HG02943 (cell line): ENCODE measurements around the gene CELF1.

Experiments
- ATAC-seq: cut with Tn5 transposase; IDR thresholded peaks from one replicate; pipeline ENCODE4 v1.9.1; 2021; ENCODE audit warnings: mild to moderate bottlenecking, low read depth, moderate library complexity; ENCODE audit not compliant: unreplicated experiment

The CELF1 gene

GRCh38 chr11:47552566-47553405 is at the start of gene CELF1:
TSS of gene CELF1 (minus strand) at chr11:47553132. CDS start at chr11:47499523, 53,609 bp downstream.
- ATAC-seq, result peak; percentile 77

GRCh38 chr11:47599902-47600301 is 47.0 kb upstream of the CELF1 start:
- ATAC-seq, result no peak

- no peak for ATAC-seq
These were observed 43.0 kb upstream of the CELF1 start for GRCh38 chr11:47595967-47596366.

GRCh38 chr11:47595029-47595428 is 42.1 kb upstream of the CELF1 start:
- ATAC-seq, result no peak

DNA sequence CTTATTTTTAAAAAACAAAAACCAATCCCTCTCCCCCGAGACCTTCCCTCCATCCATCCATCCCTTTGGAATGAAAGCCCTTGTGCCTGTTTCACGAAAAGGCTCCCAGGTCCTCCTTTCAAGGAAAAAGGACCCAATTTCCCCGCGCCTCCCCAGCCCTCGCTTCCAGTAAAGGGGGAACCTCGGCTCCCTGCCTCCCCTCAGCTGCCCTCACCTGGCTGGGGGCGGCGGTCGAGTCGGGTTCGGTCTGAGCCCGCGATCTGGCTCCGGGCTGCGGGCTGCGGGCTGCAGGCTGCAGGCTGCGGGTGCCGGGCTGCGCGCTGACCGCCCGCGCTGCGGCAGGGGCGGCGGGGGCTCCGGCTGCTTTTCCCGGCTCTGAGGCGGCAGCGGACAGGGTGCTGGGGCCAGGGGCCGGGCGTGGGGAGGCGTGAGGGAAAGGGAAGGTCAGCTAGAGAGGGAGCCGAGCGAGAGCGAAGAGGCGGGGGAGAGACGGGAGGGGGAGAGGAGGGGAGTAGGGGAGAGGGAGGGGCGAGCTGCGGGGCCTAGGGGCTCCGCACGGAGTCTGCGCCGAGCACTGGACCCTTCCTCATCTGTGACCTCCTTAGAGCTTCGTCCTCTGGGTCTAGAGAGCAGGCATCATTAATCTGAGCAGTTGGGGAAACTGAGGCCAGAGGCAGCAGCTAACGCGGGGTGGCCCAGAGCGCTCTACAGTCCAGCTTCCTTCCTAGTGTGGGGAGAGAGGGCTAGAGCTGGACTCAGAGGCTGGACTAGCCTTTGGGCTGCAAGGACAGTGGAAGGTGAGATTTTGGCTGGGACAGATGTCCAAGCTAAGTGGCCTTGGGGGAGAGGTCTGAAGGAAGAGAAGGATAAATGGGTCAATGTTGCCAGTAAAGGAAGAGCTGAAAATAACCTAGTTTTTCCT is 41.3 kb upstream of the CELF1 start, which contains the start of gene C1QTNF4:
C1QTNF4 (minus strand) TSS at position 478 of the 922 bp plus-strand sequence. CDS start 3,601 bp downstream, outside the sequence.
- no peak for ATAC-seq

GRCh38 chr11:47593492-47593933 is 40.6 kb upstream of the CELF1 start:
- ATAC-seq, result no peak

GRCh38 chr11:47592970-47593369 is 40.0 kb upstream of the CELF1 start:
- no peak for ATAC-seq

- no peak for ATAC-seq
These were observed 39.3 kb upstream of the CELF1 start for GRCh38 chr11:47592251-47592650.

GRCh38 chr11:47591764-47592163 is 38.8 kb upstream of the CELF1 start:
- no peak for ATAC-seq

GRCh38 chr11:47589977-47590861 is 37.3 kb upstream of the CELF1 start:
- no peak for ATAC-seq

GRCh38 chr11:47589584-47589976 is 36.6 kb upstream of the CELF1 start:
- no peak for ATAC-seq

GRCh38 chr11:47589118-47589517 is 36.2 kb upstream of the CELF1 start:
- no peak for ATAC-seq

DNA sequence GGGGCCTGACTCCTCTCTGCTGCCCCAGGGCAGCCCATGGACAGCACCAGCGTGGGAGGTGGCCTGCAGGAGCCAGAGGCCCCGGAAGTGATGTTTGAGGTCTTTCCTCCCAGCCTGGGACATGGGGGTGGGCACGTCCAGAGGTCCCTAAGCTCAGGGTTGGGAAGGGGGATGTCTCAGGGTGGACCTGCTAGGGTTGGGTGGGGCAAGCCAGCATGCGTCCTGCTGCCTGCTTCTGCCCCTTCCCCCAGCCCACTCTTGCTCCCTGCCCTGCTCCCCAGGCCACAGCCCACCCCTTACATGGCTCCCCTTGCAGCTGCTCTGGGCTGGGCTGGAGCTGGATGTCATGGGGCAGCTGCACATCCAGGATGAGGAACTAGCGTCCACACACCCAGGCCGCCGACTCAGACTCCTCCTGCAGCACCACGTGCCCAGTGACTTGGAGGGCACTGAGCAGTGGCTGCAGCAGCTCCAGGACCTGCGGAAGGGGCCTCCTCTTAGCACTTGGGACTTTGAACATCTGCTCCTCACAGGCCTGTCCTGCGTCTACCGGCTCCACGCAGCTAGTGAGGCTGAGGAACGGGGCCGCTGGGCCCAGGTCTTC is 34.9 kb upstream of the CELF1 start:
- ATAC-seq, result no peak

DNA sequence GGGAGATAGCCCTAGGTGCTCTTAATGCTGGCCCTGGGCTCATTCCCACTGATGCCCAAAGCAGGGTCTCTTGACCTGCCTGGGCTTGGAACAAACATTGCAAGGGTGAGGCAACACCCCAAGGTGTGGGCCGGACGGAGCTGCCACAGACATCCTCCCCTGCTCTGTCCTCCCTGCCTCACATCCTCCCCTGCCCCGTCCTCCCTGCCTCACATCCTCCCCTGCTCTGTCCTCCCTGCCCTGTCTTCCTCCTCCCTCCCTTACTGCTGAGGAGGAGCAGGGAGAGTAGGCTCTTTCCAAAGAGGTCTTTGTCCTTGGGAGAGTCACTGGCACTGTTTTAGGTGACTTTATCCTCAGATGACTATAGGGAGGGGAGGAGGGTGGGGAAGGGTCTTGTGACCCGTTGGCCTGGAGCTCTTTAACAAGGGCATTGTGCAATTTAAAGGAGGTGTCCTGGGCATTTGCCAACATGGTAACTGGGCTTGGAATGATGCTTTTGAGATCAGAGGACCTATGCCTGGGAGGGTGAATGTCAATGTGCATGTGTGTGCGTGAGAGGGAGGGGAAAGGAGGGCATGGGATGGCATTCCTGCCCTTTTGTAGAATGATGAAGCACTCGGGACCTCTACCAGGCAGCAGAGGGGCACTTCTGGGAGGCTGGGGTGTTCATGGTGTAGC is 34.2 kb upstream of the CELF1 start:
- no peak for ATAC-seq

- ATAC-seq, result no peak
These were observed 33.3 kb upstream of the CELF1 start, which contains the start of gene FAM180B for GRCh38 chr11:47586098-47586855. TSS of gene FAM180B (plus strand) at chr11:47586678. CDS start at chr11:47586769, 91 bp downstream.

- no peak for ATAC-seq
These were observed 30.9 kb upstream of the CELF1 start for GRCh38 chr11:47583844-47584243.

GRCh38 chr11:47578524-47579494 is 25.9 kb upstream of the CELF1 start, which contains the start of the genes KBTBD4 and NDUFS3:
TSS of gene KBTBD4 (minus strand) at chr11:47578970. CDS start at chr11:47578951, 19 bp downstream.
TSS of gene NDUFS3 (plus strand) at chr11:47579074. CDS start at chr11:47579092, 18 bp downstream.
- ATAC-seq, result peak; percentile 93
